Thyroid gland (tissue), 4 donors: ENCODE measurements around the gene RTRAF. TPM values are rescaled to one million over a fixed set of nuclear protein-coding genes. Genes with fewer than 3 reads are reported as not detected.

Experiments used
- DNase-seq, 2 donors: peaks; one replicate each; pipeline ENCODE4 v3.0.0-alpha.2; 2019
- H3K27ac ChIP-seq, 3 donors: fragments of 200-600 bp; sonication (generic); 1 replicate in 2 of 3; 2 replicates in 1 of 3; pipeline ENCODE4 v1.5.1; 2016 to 2019; ENCODE audit warnings: mild to moderate bottlenecking in 1 of 3, moderate library complexity in 1 of 3
- H3K27me3 ChIP-seq: fragments of 200-600 bp; sonication (generic); one replicate; pipeline ENCODE4 v1.5.1; 2019
- H3K36me3 ChIP-seq, 2 donors: fragments of 200-600 bp; sonication (generic); one replicate each; pipeline ENCODE4 v1.5.1; 2016 to 2019
- H3K4me1 ChIP-seq, 2 donors: fragments of 200-600 bp; sonication (generic); one replicate each; pipeline ENCODE4 v1.5.1; 2017 to 2019
- H3K4me3 ChIP-seq, 3 donors: fragments of 200-600 bp; sonication (generic); replicated peaks in 1 of 3; 1 replicate in 2 of 3; 2 replicates in 1 of 3; pipeline ENCODE4 v1.5.1; 2016; ENCODE audit warnings: mild to moderate bottlenecking in 1 of 3
- H3K9me3 ChIP-seq: fragments of 200-600 bp; sonication (generic); one replicate; pipeline ENCODE4 v1.5.1; 2017
- CTCF ChIP-seq, 6 experiments: fragments of 200-600 bp in 3 of 6; fragments of 450-650 bp in 3 of 6; sonication (generic) in 3 of 6; IDR thresholded peaks; one replicate each; pipeline ENCODE4 v1.5.1; 2016 to 2019; ENCODE audit warnings: antibody characterized with exemption in 6 of 6, mild to moderate bottlenecking in 2 of 6, inconsistent platforms in 1 of 6, moderate library complexity in 1 of 6
- POLR2A ChIP-seq, 2 donors: fragments of 450-650 bp; IDR thresholded peaks; one replicate each; pipeline ENCODE4 v1.6.1; 2017; ENCODE audit warnings: antibody characterized with exemption in 2 of 2, mild to moderate bottlenecking in 2 of 2, moderate library complexity in 1 of 2
- WGBS, 2 donors: methylation state at CpG; one replicate each; pipeline ENCODE4 v1.1.5; 2017; 5-methylcytosine and 5-hydroxymethylcytosine counted together
- intact Hi-C: fragments of 100-400 bp; cut with DNase I; formaldehyde crosslinking; loops from one replicate; pipeline ENCODE4 v1.15.1; 2023
- total RNA-seq, 4 donors: library from RNA; depleted of rRNA; stranded (reverse); fragments of >200 nt; gene quantifications; one replicate each; pipeline ENCODE4 v1.2.3, GENCODE V29; 2016

RTRAF gene
- total RNA-seq, 4 donors from 2014 or later = 42.9 to 84.2 (median 51.6) TPM

DNA sequence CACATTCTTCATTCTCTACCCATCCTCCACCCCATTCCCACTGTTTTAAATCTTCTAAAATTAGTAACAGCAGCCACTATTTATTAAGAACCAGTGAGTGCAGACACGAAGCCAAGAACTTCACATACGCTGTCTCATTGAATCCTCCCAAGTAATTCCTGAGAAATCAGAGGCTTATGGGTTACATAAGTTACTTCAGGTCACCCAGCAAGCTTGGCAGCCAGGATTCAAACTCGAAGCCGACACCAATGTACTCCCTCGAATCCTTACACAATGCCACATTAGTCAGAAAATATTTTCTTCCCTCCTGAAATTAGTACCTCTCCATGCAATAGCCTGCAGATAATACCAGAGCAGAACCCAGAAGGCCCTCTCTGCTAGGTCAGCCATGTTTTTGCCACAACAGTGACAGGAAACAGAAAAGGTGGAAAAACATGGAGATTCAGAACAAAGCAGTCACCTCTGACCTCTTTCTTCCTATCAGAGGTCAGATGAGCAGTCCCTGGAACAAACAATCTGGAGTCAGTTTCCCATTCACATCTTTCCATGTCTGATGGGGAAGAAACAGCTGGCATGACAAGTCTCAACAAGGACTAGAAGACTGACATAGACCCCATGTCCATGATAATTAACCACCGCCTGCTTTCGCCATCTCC lies 63.1 kb downstream of the RTRAF start:
- 29 to 30% methylated on average over 7 of the region's 7 CpGs for WGBS, 2 donors
- Histone ChIP-seq H3K9me3 (no peaks in the 10 kb centered on the region), H3K4me1 (peaks cover 74 to 88% of the 10 kb centered on the region in 2 donors), H3K36me3 (no peaks in the 10 kb centered on the region), H3K27me3 (no peaks in the 10 kb centered on the region), H3K4me3 (no peak overlapping the region), H3K27ac (peak overlapping the region; percentile 71 to 95 (median 80))
- TF ChIP-seq CTCF (IDR thresholded peaks at IDR 0.05) (no peak), POLR2A (IDR thresholded peaks at IDR 0.05) (peak in 1 of 2 donors; percentile 4)
- intact Hi-C loops = no loop called here
- peak in 1 of 2 donors; percentile 32 for DNase-seq

- H3K4me3 ChIP-seq = no peak overlapping the region
- intact Hi-C loops = no loop called here
- H3K27ac ChIP-seq = peak overlapping the region; percentile 71 to 95 (median 80)
- peaks cover 69 to 82% of the 10 kb centered on the region in 2 donors for H3K4me1 ChIP-seq
- no peaks in the 10 kb centered on the region for H3K9me3 ChIP-seq
- H3K27me3 ChIP-seq = no peaks in the 10 kb centered on the region
- TF ChIP-seq POLR2A (IDR thresholded peaks at IDR 0.05) (peak in 1 of 2 donors; percentile 35), CTCF (IDR thresholded peaks at IDR 0.05) (no peak)
- peak; percentile 43 to 49 for DNase-seq
- WGBS, 2 donors = 11 to 23% methylated on average over 5 of the region's 5 CpGs
- H3K36me3 ChIP-seq = no peaks in the 10 kb centered on the region
Measured at GRCh38 chr14:52053044-52053443, 63.7 kb downstream of the RTRAF start.

- DNase-seq = no peak
- H3K27me3 ChIP-seq = no peaks in the 10 kb centered on the region
- H3K9me3 ChIP-seq = no peaks in the 10 kb centered on the region
- peak overlapping the region; percentile 71 to 95 (median 80) for H3K27ac ChIP-seq
- no peak overlapping the region for H3K4me3 ChIP-seq
- intact Hi-C loops = no loop called here
- H3K4me1 ChIP-seq = peaks cover 56 to 70% of the 10 kb centered on the region in 2 donors
- 36 to 44% methylated on average over 1 of the region's 1 CpG for WGBS, 2 donors
- no peak for TF ChIP-seq POLR2A (IDR thresholded peaks at IDR 0.05)
- no peak for TF ChIP-seq CTCF (IDR thresholded peaks at IDR 0.05)
- no peaks in the 10 kb centered on the region for H3K36me3 ChIP-seq
Measured at GRCh38 chr14:52054678-52055077, 65.3 kb downstream of the RTRAF start.

DNA sequence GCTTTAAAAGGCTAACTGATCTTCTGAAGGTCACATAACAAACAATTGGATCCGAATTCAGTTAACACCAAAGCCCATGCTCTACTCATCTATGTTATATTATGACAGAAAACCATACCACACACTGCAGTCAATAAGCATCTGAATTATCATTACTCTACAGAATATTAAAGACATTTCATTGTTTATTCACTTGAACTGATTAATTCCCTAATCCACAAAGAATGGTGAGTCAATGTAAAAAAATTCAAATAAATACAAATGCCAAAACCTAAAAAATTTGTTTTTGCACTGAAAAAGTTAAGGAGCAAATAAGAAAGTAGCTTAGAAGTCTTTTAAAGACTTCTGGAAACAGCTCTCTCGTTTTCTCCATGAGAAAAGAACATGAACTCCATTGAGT lies 65.8 kb downstream of the RTRAF start:
- no peak overlapping the region for H3K4me3 ChIP-seq
- intact Hi-C loops = no loop called here
- 76 to 79% methylated on average over 2 of the region's 2 CpGs for WGBS, 2 donors
- H3K36me3 ChIP-seq = no peaks in the 10 kb centered on the region
- H3K27me3 ChIP-seq = no peaks in the 10 kb centered on the region
- H3K27ac ChIP-seq = peak overlapping the region; percentile 71 to 95 (median 80)
- H3K9me3 ChIP-seq = no peaks in the 10 kb centered on the region
- peaks cover 56 to 70% of the 10 kb centered on the region in 2 donors for H3K4me1 ChIP-seq
- no peak for DNase-seq
- TF ChIP-seq CTCF (IDR thresholded peaks at IDR 0.05) = no peak
- no peak for TF ChIP-seq POLR2A (IDR thresholded peaks at IDR 0.05)

- Histone ChIP-seq H3K9me3 (no peaks in the 10 kb centered on the region), H3K27ac (peak overlapping the region in 1 of 3 donors; percentile 61), H3K27me3 (no peaks in the 10 kb centered on the region), H3K4me3 (no peak overlapping the region), H3K4me1 (peaks cover 52 to 70% of the 10 kb centered on the region in 2 donors), H3K36me3 (no peaks in the 10 kb centered on the region)
- DNase-seq = no peak
- intact Hi-C loops = no loop called here
- TF ChIP-seq CTCF (IDR thresholded peaks at IDR 0.05) = no peak
- TF ChIP-seq POLR2A (IDR thresholded peaks at IDR 0.05) = no peak
- 86 to 87% methylated on average over 3 of the region's 3 CpGs for WGBS, 2 donors
Measured at GRCh38 chr14:52058341-52058740, 69.0 kb downstream of the RTRAF start.
